Small intestine (tissue), 7 donors: ENCODE results near the gene MPV17L. TPM values are rescaled to one million over a fixed set of nuclear protein-coding genes. Genes with fewer than 3 reads are reported as not detected.
"Not testable (repeated sequence)": the region's sequence is repeated elsewhere in the genome, so short reads cannot be mapped to it uniquely, and the experiment has no call there.

Source experiments
- DNase-seq, 2 donors: peaks; one replicate each; pipeline versions ENCODE4 v3.0.0 to v3.0.0-alpha.2; 2013
- FAIRE-seq: peaks from 2 replicates; lab custom pipeline; 2012; peaks lifted over from hg19 to GRCh38; lab: Jason Lieb, UNC
- H3K27ac ChIP-seq, 3 donors: one replicate each; pipeline ENCODE4 v1.5.1; 2013; ENCODE audit warnings: low read length in 2 of 3, mild to moderate bottlenecking in 2 of 3, control low read depth in 1 of 3, inconsistent platforms in 1 of 3, low read depth in 1 of 3, moderate library complexity in 1 of 3
- H3K27me3 ChIP-seq, 3 donors: one replicate each; pipeline ENCODE4 v1.6.1; 2013; ENCODE audit warnings: low read length in 3 of 3, inconsistent platforms in 1 of 3; ENCODE audit not compliant: control insufficient read depth in 3 of 3, insufficient read depth in 3 of 3
- H3K36me3 ChIP-seq, 3 donors: one replicate each; pipeline ENCODE4 v1.6.1; 2013; ENCODE audit warnings: low read length in 3 of 3, inconsistent platforms in 1 of 3, low read depth in 1 of 3, mild to moderate bottlenecking in 1 of 3, moderate library complexity in 1 of 3; ENCODE audit not compliant: control insufficient read depth in 3 of 3, insufficient read depth in 2 of 3
- H3K4me1 ChIP-seq, 3 donors: one replicate each; pipeline ENCODE4 v1.6.1; 2013; ENCODE audit warnings: low read length in 2 of 3, inconsistent platforms in 1 of 3, low read depth in 1 of 3, mild to moderate bottlenecking in 1 of 3, moderate library complexity in 1 of 3; ENCODE audit not compliant: control insufficient read depth in 3 of 3, insufficient read depth in 2 of 3
- H3K4me3 ChIP-seq, 3 donors: one replicate each; pipeline ENCODE4 v1.5.1; 2013; ENCODE audit warnings: low read length in 3 of 3, control low read depth in 1 of 3, inconsistent platforms in 1 of 3, low read depth in 1 of 3, mild to moderate bottlenecking in 1 of 3, moderate library complexity in 1 of 3
- H3K9me3 ChIP-seq, 2 donors: one replicate each; pipeline ENCODE4 v1.6.1; 2013; ENCODE audit warnings: low read depth in 1 of 2, low read length in 1 of 2; ENCODE audit not compliant: control insufficient read depth in 2 of 2, insufficient read depth in 1 of 2
- WGBS, 3 donors: extraction: QIAGEN DNeasy Blood & Tissue Kit; methylation state at CpG; one replicate each; pipeline ENCODE4 v1.1.7; 2013; 5-methylcytosine and 5-hydroxymethylcytosine counted together
- polyA plus RNA-seq, 4 donors: library from polyadenylated mRNA; stranded (reverse) in 3 of 4; unstranded in 1 of 4; fragments of 200-250 nt in 3 of 4; fragments of 120-200 nt in 1 of 4; gene quantifications; one replicate each; pipeline versions ENCODE4 v1.2.1 to v1.2.3, GENCODE V29; 2013
- donor health status: healthy with polysubstance abuse.
- donor health status: control.
- donor health status: control.
- donor health status: Bipolar disorder and iron deficiency.
- donor health status: healthy.

MPV17L gene
- polyA plus RNA-seq, 4 donors, result 1.8 to 12.0 (median 4.2) TPM

DNA sequence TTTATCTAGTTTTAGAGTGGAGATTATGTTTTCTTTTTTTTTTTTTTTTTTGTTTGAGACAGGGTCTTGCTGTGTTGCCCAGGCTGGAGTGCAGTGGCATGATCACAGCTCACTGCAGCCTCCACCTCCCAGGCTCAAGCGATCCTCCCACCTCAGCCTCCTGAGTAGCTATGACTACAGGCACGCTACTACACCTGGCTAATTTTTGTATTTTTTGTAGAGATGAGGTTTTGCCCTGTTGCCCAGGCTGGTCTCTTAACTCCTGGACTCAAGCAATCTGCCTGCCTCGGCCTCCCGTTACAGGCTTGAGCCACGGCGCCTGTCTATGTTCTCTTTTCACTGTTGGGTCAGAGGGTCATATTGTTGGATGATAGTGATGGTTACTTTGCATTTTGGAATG is 4.8 kb downstream of the MPV17L start:
- H3K36me3 ChIP-seq, result peaks cover 0 to 18% (median 0%) of the 10 kb centered on the region in 3 donors
- FAIRE-seq, DNase-seq, H3K27ac ChIP-seq, H3K9me3 ChIP-seq, H3K4me3 ChIP-seq, H3K27me3 ChIP-seq: not testable (repeated sequence)
- H3K4me1 ChIP-seq, result peaks cover 0 to 11% (median 0%) of the 10 kb centered on the region in 3 donors
- 93 to 96% (median 93%) methylated on average over 6 of the region's 6 CpGs for WGBS, 3 donors

DNA sequence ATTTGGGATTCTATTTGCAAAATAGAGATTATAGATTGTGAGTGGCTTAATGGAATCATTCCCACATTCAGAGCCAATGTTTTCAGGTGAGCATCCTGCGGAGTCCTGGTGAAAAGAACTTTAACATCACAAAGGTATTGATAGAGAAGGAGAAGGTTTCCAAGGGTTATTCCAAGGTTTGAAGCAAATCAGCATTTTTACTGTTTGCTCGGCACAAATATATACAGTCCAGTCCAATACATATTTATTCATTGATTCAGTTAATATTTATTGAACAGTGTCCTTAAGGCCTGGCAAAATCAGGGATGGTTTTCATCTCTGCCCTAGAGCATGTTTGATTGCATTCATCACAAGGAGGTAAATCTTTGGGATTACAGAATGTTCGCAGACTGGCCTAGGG is 6.4 kb downstream of the MPV17L start:
- H3K27ac ChIP-seq, result no peak overlapping the region
- H3K4me3 ChIP-seq, result no peak overlapping the region
- WGBS, 3 donors, result 92 to 93% (median 93%) methylated on average over 3 of the region's 3 CpGs
- FAIRE-seq (no peak), DNase-seq (no peak)
- no peaks in the 10 kb centered on the region for H3K9me3 ChIP-seq
- H3K36me3 ChIP-seq, result peaks cover 0 to 18% (median 0%) of the 10 kb centered on the region in 3 donors
- H3K4me1 ChIP-seq, result peaks cover 0 to 11% (median 0%) of the 10 kb centered on the region in 3 donors
- no peaks in the 10 kb centered on the region for H3K27me3 ChIP-seq

- Histone ChIP-seq H3K27ac (no peak overlapping the region), H3K4me1 (peaks cover 0 to 7% (median 0%) of the 10 kb centered on the region in 3 donors), H3K27me3 (no peaks in the 10 kb centered on the region), H3K36me3 (peaks cover 0 to 18% (median 0%) of the 10 kb centered on the region in 3 donors), H3K9me3 (no peaks in the 10 kb centered on the region), H3K4me3 (no peak overlapping the region)
- FAIRE-seq (no peak), DNase-seq (no peak)
- WGBS, 3 donors, result 86 to 97% (median 95%) methylated on average over 9 of the region's 9 CpGs
Observed at GRCh38 chr16:15403392-15403995, 7.9 kb downstream of the MPV17L start.

- not testable (repeated sequence) for DNase-seq, H3K4me3 ChIP-seq, H3K27me3 ChIP-seq, H3K9me3 ChIP-seq, H3K4me1 ChIP-seq, H3K27ac ChIP-seq, FAIRE-seq
- H3K36me3 ChIP-seq, result peaks cover 0 to 18% (median 1%) of the 10 kb centered on the region in 3 donors
- WGBS, 3 donors, result 87 to 92% (median 88%) methylated on average over 3 of the region's 3 CpGs
Observed at GRCh38 chr16:15404091-15404490, 8.5 kb downstream of the MPV17L start.

DNA sequence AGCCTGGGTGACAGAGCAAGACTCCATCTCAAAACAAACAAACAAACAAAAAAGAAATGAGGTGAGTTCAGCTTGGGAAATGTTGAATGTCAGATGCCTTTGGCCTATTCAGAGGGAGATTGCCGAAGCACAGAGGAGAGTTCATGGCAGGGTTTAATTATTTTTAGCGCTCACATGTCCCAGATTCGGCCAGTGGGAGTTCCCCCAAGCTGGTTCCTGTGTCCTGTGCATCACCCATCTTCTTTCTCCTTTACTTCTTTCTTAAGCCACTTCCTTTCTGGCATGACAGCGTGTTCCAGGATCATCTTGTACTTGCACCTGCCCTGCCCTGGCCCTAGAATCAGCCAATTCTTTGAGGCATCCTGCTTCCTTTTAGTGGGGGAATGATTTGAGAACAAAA is 9.2 kb downstream of the MPV17L start:
- H3K36me3 ChIP-seq, result peaks cover 0 to 17% (median 2%) of the 10 kb centered on the region in 3 donors
- FAIRE-seq, result no peak
- DNase-seq, result no peak
- H3K27me3 ChIP-seq, result no peaks in the 10 kb centered on the region
- WGBS, 3 donors, result 62 to 85% (median 79%) methylated on average over 4 of the region's 4 CpGs
- H3K4me1 ChIP-seq, result no peaks in the 10 kb centered on the region
- H3K27ac ChIP-seq, result no peak overlapping the region
- no peak overlapping the region for H3K4me3 ChIP-seq
- no peaks in the 10 kb centered on the region for H3K9me3 ChIP-seq

GRCh38 chr16:15407756-15408155 is 12.2 kb downstream of the MPV17L start:
- not testable (repeated sequence) for H3K4me3 ChIP-seq, FAIRE-seq, H3K27ac ChIP-seq, H3K36me3 ChIP-seq, H3K9me3 ChIP-seq, DNase-seq, H3K4me1 ChIP-seq, H3K27me3 ChIP-seq
- WGBS, 3 donors, result 84 to 93% (median 85%) methylated on average over 4 of the region's 4 CpGs

GRCh38 chr16:15409476-15409875 is 13.9 kb downstream of the MPV17L start:
- H3K9me3 ChIP-seq, H3K4me1 ChIP-seq, FAIRE-seq, H3K27ac ChIP-seq, H3K36me3 ChIP-seq, H3K27me3 ChIP-seq, H3K4me3 ChIP-seq, DNase-seq: not testable (repeated sequence)
- 94% methylated on average over 6 of the region's 6 CpGs for WGBS, 3 donors

DNA sequence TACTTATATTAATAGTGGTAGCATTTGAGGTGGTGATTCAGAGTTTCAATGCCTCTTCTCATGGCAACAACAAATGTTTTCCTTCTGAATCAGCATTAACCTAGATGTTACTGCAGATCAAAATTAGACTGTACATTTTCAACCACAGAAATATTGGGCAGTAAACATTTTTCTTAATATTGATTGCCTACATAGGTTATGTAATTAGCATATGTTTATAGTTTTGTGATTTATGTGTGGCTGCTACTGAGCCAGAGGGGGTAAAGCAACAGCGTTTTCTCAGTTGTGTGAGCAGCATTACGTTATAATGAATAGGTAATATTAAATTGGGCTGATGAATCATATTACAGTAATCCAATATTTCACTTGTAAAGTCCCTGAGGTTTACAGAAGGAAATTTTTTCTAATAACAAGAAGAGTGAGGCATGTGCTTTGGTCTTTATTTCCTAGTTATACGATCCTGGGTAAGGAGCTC is 20.0 kb downstream of the MPV17L start:
- no peak overlapping the region for H3K4me3 ChIP-seq
- FAIRE-seq (no peak), DNase-seq (no peak)
- 58 to 69% (median 63%) methylated on average over 3 of the region's 3 CpGs for WGBS, 3 donors
- H3K27me3 ChIP-seq, result no peaks in the 10 kb centered on the region
- no peak overlapping the region for H3K27ac ChIP-seq
- no peaks in the 10 kb centered on the region for H3K4me1 ChIP-seq
- H3K9me3 ChIP-seq, result no peaks in the 10 kb centered on the region
- no peaks in the 10 kb centered on the region for H3K36me3 ChIP-seq

DNA sequence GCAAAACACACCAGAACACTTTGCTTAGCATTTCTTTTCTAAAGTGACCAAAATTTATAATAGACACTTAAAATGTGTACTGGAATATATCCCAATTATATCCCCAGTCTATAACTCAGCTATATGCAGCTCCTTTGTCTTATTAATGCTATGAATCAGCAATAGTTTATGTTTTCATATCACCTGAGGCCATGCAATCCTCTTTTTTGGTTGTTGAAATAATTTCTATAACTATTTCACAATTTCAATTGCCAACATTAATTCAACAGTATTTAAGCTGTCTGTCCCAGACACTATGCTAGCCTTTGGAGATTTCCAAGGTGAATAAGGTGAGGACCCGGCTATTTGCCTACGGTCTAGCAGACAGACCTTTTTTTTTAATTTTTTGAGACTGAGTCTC is 21.6 kb downstream of the MPV17L start:
- Histone ChIP-seq H3K27me3 (no peaks in the 10 kb centered on the region), H3K36me3 (no peaks in the 10 kb centered on the region), H3K4me1 (peaks cover 0 to 2% (median 0%) of the 10 kb centered on the region in 3 donors), H3K4me3 (no peak overlapping the region), H3K27ac (no peak overlapping the region), H3K9me3 (no peaks in the 10 kb centered on the region)
- FAIRE-seq, result no peak
- no peak for DNase-seq
- WGBS, 3 donors, result 94 to 98% (median 94%) methylated on average over 2 of the region's 2 CpGs
